B cell (primary cell): ENCODE measurements around the gene IRX4. TPM values are rescaled to one million over a fixed set of nuclear protein-coding genes. Genes with fewer than 3 reads are reported as not detected.

Experiments used
- ATAC-seq: fragments of 200-7000 bp; cut with Tn5 transposase; one replicate; pipeline ENCODE4 v1.10.0; 2021; ENCODE audit warnings: low read depth, mild to moderate bottlenecking, moderate number of reproducible peaks, moderate library complexity
- CTCF ChIA-PET: fragments of 350-600 bp; sonication (Branson Sonifier 250); formaldehyde crosslinking; loops from one replicate; lab custom pipeline; 2021; ENCODE audit warnings: antibody characterized with exemption, inconsistent platforms; lab: Charles Lee
- POLR2A ChIA-PET: fragments of 350-600 bp; sonication (Branson Sonifier 250); formaldehyde crosslinking; loops from one replicate; lab custom pipeline; 2021; ENCODE audit warnings: antibody characterized with exemption; lab: Charles Lee
- DNase-seq: peaks from one replicate; pipeline ENCODE4 v3.0.0; 2013
- H2AFZ ChIP-seq: 2 replicates; pipeline ENCODE4 v1.6.1; 2012; ENCODE audit warnings: mild to moderate bottlenecking, low read depth, low read length; ENCODE audit not compliant: insufficient read depth, poor library complexity, severe bottlenecking
- H3K27ac ChIP-seq, 2 donors: 1 replicate in 1 of 2; 2 replicates in 1 of 2; pipeline ENCODE4 v1.5.1; 2012 to 2013; ENCODE audit warnings: low read length in 2 of 2, mild to moderate bottlenecking in 2 of 2, moderate library complexity in 1 of 2
- H3K27me3 ChIP-seq, 4 experiments: fragments of 200-600 bp in 1 of 4; sonication (generic) in 1 of 4; replicated peaks in 1 of 4; 1 replicate in 2 of 4; 2 replicates in 2 of 4; pipeline versions ENCODE4 v1.6.1 to v1.7.0; 2013 to 2016; ENCODE audit warnings: low read length in 3 of 4, mild to moderate bottlenecking in 2 of 4, mixed read lengths in 1 of 4, moderate library complexity in 1 of 4; ENCODE audit not compliant: insufficient read depth in 4 of 4, control insufficient read depth in 3 of 4; ENCODE audit errors: control extremely low read depth in 1 of 4
- H3K36me3 ChIP-seq, 2 experiments: replicated peaks in 1 of 2; 1 replicate in 1 of 2; 2 replicates in 1 of 2; pipeline versions ENCODE4 v1.6.1 to v1.7.1; 2013; ENCODE audit warnings: low read length in 1 of 2; ENCODE audit not compliant: insufficient read depth in 2 of 2, control insufficient read depth in 1 of 2; ENCODE audit errors: control extremely low read depth in 1 of 2, extremely low read depth in 1 of 2
- H3K4me1 ChIP-seq, 2 donors: fragments of 200-600 bp in 1 of 2; sonication (generic) in 1 of 2; 1 replicate in 1 of 2; 2 replicates in 1 of 2; pipeline versions ENCODE4 v1.5.1 to v1.6.1; 2013 to 2017; ENCODE audit warnings: low read length in 2 of 2; ENCODE audit not compliant: control insufficient read depth in 2 of 2, insufficient read depth in 2 of 2
- H3K4me2 ChIP-seq: replicated peaks from 2 replicates; pipeline ENCODE3; 2012; ENCODE audit warnings: mild to moderate bottlenecking, low read depth, low read length; ENCODE audit not compliant: poor library complexity, severe bottlenecking
- H3K4me3 ChIP-seq, 5 experiments: fragments of 200-600 bp in 1 of 5; sonication (generic) in 1 of 5; 1 replicate in 3 of 5; 2 replicates in 2 of 5; pipeline versions ENCODE4 v1.5.1 to v1.7.0; 2011 to 2016; ENCODE audit warnings: low read length in 4 of 5, mild to moderate bottlenecking in 4 of 5, low read depth in 2 of 5, control low read depth in 1 of 5, moderate library complexity in 1 of 5; ENCODE audit not compliant: insufficient read depth in 1 of 5; ENCODE audit errors: control extremely low read depth in 1 of 5, extremely low read depth in 1 of 5
- H3K79me2 ChIP-seq: fragments of 200-600 bp; sonication (generic); one replicate; pipeline ENCODE4 v1.6.0; 2016; ENCODE audit warnings: low read length; ENCODE audit not compliant: control insufficient read depth, insufficient read depth
- H3K9ac ChIP-seq: fragments of 200-600 bp; sonication (generic); 2 replicates; pipeline ENCODE4 v1.6.1; 2017; ENCODE audit warnings: mild to moderate bottlenecking, low read length, moderate library complexity
- H3K9me3 ChIP-seq, 3 donors: one replicate each; pipeline versions ENCODE4 v1.6.1 to v1.7.1; 2013; ENCODE audit warnings: low read length in 2 of 3; ENCODE audit not compliant: control insufficient read depth in 2 of 3, insufficient read depth in 1 of 3; ENCODE audit errors: control extremely low read depth in 1 of 3
- H4K20me1 ChIP-seq: 2 replicates; pipeline ENCODE4 v1.6.0; 2012; ENCODE audit warnings: mild to moderate bottlenecking, low read length; ENCODE audit not compliant: insufficient read depth, control insufficient read depth, poor library complexity, severe bottlenecking
- H3K27ac Mint-ChIP-seq: one replicate; pipeline ENCODE4 v1.8.0; 2021; ENCODE audit warnings: mixed read lengths
- H3K27me3 Mint-ChIP-seq: one replicate; pipeline ENCODE4 v1.8.0; 2021; ENCODE audit warnings: mixed read lengths
- H3K4me1 Mint-ChIP-seq: one replicate; pipeline ENCODE4 v1.8.0; 2021; ENCODE audit warnings: mixed read lengths
- H3K4me3 Mint-ChIP-seq: one replicate; pipeline ENCODE4 v1.8.0; 2021; ENCODE audit warnings: mixed read lengths
- H3K9me3 Mint-ChIP-seq: one replicate; pipeline ENCODE4 v1.8.0; 2022; ENCODE audit warnings: mixed read lengths; ENCODE audit not compliant: insufficient read depth
- CTCF ChIP-seq: fragments of 200-600 bp; IDR thresholded peaks from one replicate; pipeline ENCODE4 v1.8.0; 2022; ENCODE audit warnings: antibody characterized with exemption, mild to moderate bottlenecking
- EZH2 ChIP-seq: IDR thresholded peaks from 2 replicates; pipeline ENCODE4 v1.6.1; 2012; ENCODE audit warnings: borderline replicate concordance, low read depth, mild to moderate bottlenecking, moderate library complexity, low read length; ENCODE audit not compliant: insufficient read depth, poor library complexity, severe bottlenecking
- WGBS: methylation state at CpG from one replicate; pipeline ENCODE4 v1.1.5; 2013; ENCODE audit warnings: missing lambda C conversion rate; ENCODE audit not compliant: insufficient coverage; 5-methylcytosine and 5-hydroxymethylcytosine counted together
- intact Hi-C: fragments of 100-400 bp; cut with micrococcal nuclease; formaldehyde crosslinking; loops from one replicate; pipeline ENCODE4 v1.10.0; 2022
- polyA plus RNA-seq: library from polyadenylated mRNA; depleted of rRNA; stranded (reverse); fragments of >200 nt; gene quantifications from 2 replicates; pipeline ENCODE4 v1.2.3, GENCODE V29; 2012
- total RNA-seq, 2 donors: library from RNA; stranded (reverse); fragments of 120-200 nt in 1 of 2; gene quantifications; 1 replicate in 1 of 2; 2 replicates in 1 of 2; pipeline versions ENCODE4 v1.2.3 to v1.2.4, GENCODE V29; 2013 to 2022

IRX4 gene
- total and polyA plus RNA-seq, 2 donors (not counting 1 experiment from before 2014, with no cell fraction given) = not detected

DNA sequence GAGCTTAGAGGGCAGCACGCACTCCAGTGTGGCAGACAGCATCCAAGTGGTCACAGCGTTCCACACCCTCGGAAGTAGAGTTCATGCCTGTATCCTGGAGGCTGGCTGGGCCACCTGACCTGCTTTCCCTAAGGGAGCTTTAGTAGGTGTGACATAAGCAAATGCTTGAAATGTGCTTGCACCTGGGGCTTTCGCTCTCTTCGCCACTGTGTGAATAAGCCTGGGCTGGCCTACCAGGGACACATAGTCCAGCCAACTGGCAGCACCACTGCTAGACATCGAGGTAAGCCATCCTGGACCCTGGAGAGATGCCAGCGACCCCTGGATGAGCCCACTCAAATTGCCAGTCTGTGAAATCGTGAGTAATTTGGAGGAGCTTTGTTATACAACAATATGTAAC, 24.9 kb upstream of the IRX4 start:
- H3K4me2 ChIP-seq = no peak overlapping the region
- H3K27ac ChIP-seq = no peak overlapping the region
- Mint-ChIP-seq H3K27me3 (peaks cover 13% of the 10 kb centered on the region), H3K4me1 (no peaks in the 10 kb centered on the region), H3K27ac (no peak overlapping the region), H3K4me3 (no peak overlapping the region), H3K9me3 (no peaks in the 10 kb centered on the region)
- no peaks in the 10 kb centered on the region for H4K20me1 ChIP-seq
- TF ChIP-seq EZH2 (no peak), CTCF (no peak)
- no peak overlapping the region for H2AFZ ChIP-seq
- intact Hi-C loops = no loop called here
- no peak overlapping the region for H3K9ac ChIP-seq
- CTCF ChIA-PET = no interaction called here
- H3K36me3 ChIP-seq = no peaks in the 10 kb centered on the region
- H3K27me3 ChIP-seq = peaks cover 0 to 6% (median 1%) of the 10 kb centered on the region in 4 experiments
- ATAC-seq (no peak), DNase-seq (no peak)
- 76% methylated on average over 6 of the region's 8 CpGs for WGBS
- no peaks in the 10 kb centered on the region for H3K79me2 ChIP-seq
- H3K4me1 ChIP-seq = no peaks in the 10 kb centered on the region
- H3K9me3 ChIP-seq = peaks cover 0 to 29% (median 0%) of the 10 kb centered on the region in 3 donors
- POLR2A ChIA-PET = no interaction called here
- no peak overlapping the region for H3K4me3 ChIP-seq

- Mint-ChIP-seq H3K4me3 (no peak overlapping the region), H3K9me3 (peaks cover 4% of the 10 kb centered on the region), H3K27me3 (peaks cover 34% of the 10 kb centered on the region), H3K4me1 (no peaks in the 10 kb centered on the region), H3K27ac (no peak overlapping the region)
- no peak overlapping the region for H3K27ac ChIP-seq
- ChIA-PET POLR2A (no interaction called here), CTCF (no interaction called here)
- ATAC-seq (no peak), DNase-seq (no peak)
- H3K27me3 ChIP-seq = peaks cover 0 to 12% (median 1%) of the 10 kb centered on the region in 4 experiments
- TF ChIP-seq EZH2 = no peak
- TF ChIP-seq CTCF = no peak
- no CpG with 5 or more reads among the region's 1 CpG for WGBS
- no peak overlapping the region for H3K4me3 ChIP-seq
- H3K36me3 ChIP-seq = no peaks in the 10 kb centered on the region
- no peaks in the 10 kb centered on the region for H3K79me2 ChIP-seq
- no peak overlapping the region for H3K9ac ChIP-seq
- H3K4me2 ChIP-seq = no peak overlapping the region
- peaks cover 0 to 30% (median 0%) of the 10 kb centered on the region in 3 donors for H3K9me3 ChIP-seq
- H2AFZ ChIP-seq = no peak overlapping the region
- intact Hi-C loops = no loop called here
- H3K4me1 ChIP-seq = no peaks in the 10 kb centered on the region
- no peaks in the 10 kb centered on the region for H4K20me1 ChIP-seq
These were observed 22.4 kb upstream of the IRX4 start for GRCh38 chr5:1905108-1905507.
